B cell (primary cell): ENCODE data around the gene NEK8.

Experiments
- EZH2 ChIP-seq: IDR thresholded peaks from 2 replicates; pipeline ENCODE4 v1.6.1; 2012; ENCODE audit warnings: borderline replicate concordance, low read depth, mild to moderate bottlenecking, moderate library complexity, low read length; ENCODE audit not compliant: insufficient read depth, poor library complexity, severe bottlenecking
- TF ChIP-seq, protein P1 (sequence below): fragments of 200-600 bp; IDR thresholded peaks from one replicate; pipeline ENCODE4 v1.8.0; 2022; ENCODE audit warnings: antibody characterized with exemption, mild to moderate bottlenecking

DNA sequence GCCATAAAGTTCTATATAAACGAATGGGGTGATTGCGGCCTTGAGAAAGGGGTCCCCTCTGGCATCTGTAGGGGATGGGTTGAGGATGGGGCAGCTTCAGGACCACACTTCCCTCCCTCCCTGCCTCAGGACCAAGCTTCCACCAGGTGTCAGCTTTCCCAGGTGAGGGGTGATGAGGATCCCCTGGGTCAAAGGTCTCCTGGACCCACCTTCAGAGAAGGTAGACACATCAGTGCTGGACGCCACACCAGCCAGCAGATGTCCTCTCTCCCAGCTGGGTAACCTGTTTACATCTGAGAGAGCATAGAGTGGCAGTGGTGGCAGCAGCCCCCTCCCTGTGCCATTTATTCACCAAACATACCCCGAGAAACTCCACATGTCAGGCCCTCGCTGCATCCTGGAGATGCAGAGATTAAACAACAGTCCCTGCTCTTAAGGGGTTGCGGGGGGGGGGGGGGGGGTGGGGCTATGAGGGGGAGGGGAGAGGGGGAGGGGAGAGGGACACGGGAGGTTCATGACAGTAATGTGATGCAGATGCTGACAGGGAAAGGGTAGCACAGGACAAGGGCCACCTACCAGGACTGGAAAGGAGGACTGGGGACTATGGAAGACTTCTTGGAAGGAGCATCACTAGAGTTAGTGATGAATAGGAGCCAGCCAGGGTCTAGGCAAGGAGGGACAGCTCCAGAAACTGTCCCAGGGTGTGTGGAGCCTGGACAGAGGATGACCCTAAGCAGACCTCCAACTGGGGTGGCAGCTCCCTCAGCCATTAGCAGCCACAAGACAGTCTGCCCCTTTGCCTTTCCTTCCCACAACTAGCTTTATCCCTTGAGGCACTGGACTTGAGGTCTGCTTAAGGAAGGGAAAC is 21.9 kb upstream of the NEK8 start:
- TF ChIP-seq, protein P1, sequence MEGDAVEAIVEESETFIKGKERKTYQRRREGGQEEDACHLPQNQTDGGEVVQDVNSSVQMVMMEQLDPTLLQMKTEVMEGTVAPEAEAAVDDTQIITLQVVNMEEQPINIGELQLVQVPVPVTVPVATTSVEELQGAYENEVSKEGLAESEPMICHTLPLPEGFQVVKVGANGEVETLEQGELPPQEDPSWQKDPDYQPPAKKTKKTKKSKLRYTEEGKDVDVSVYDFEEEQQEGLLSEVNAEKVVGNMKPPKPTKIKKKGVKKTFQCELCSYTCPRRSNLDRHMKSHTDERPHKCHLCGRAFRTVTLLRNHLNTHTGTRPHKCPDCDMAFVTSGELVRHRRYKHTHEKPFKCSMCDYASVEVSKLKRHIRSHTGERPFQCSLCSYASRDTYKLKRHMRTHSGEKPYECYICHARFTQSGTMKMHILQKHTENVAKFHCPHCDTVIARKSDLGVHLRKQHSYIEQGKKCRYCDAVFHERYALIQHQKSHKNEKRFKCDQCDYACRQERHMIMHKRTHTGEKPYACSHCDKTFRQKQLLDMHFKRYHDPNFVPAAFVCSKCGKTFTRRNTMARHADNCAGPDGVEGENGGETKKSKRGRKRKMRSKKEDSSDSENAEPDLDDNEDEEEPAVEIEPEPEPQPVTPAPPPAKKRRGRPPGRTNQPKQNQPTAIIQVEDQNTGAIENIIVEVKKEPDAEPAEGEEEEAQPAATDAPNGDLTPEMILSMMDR, result no peak
- TF ChIP-seq EZH2, result no peak
